Fibroblast of villous mesenchyme (primary cell): ENCODE measurements around the gene HAX1. TPM values are rescaled to one million over a fixed set of nuclear protein-coding genes. Genes with fewer than 3 reads are reported as not detected.

Experiments used
- DNase-seq: peaks from one replicate; pipeline ENCODE4 v3.0.0-alpha.2; 2010; ENCODE audit warnings: low read depth
- H3K4me3 ChIP-seq: 2 replicates; pipeline ENCODE4 v1.5.1; 2011; ENCODE audit warnings: low read depth, mild to moderate bottlenecking, low read length
- total RNA-seq: library from RNA; depleted of rRNA; stranded (reverse); fragments of >200 nt; gene quantifications from 2 replicates; pipeline ENCODE4 v1.2.3, GENCODE V29; 2012
- TF ChIP-seq, protein P1 (sequence below): IDR thresholded peaks from 2 replicates; pipeline ENCODE4 v1.5.1; 2012; ENCODE audit warnings: low read depth, mild to moderate bottlenecking, low read length; ENCODE audit not compliant: insufficient read depth

Gene HAX1
- total RNA-seq, 1 donor = 165 TPM

DNA sequence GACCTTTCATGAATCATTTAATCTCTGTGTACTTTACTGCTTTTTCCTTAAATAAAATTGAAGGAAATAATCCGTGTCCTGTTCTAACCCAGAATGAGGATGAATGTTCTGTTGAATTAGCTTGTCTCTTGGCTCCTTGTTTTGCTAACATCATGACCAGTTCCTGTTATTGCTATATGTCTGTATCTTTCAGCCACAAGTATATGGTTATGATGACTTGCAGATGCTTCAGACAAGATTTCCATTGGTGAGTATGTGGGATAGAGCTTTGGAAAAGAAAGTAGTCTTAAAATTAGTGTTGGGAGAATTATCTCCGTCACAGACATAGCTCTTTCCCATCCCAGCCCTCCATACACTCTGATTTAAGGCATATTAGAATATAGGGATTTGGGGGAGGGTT is 13.6 kb upstream of the HAX1 start:
- TF ChIP-seq, protein P1, sequence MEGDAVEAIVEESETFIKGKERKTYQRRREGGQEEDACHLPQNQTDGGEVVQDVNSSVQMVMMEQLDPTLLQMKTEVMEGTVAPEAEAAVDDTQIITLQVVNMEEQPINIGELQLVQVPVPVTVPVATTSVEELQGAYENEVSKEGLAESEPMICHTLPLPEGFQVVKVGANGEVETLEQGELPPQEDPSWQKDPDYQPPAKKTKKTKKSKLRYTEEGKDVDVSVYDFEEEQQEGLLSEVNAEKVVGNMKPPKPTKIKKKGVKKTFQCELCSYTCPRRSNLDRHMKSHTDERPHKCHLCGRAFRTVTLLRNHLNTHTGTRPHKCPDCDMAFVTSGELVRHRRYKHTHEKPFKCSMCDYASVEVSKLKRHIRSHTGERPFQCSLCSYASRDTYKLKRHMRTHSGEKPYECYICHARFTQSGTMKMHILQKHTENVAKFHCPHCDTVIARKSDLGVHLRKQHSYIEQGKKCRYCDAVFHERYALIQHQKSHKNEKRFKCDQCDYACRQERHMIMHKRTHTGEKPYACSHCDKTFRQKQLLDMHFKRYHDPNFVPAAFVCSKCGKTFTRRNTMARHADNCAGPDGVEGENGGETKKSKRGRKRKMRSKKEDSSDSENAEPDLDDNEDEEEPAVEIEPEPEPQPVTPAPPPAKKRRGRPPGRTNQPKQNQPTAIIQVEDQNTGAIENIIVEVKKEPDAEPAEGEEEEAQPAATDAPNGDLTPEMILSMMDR = no peak
- DNase-seq = no peak
- H3K4me3 ChIP-seq = no peak overlapping the region

DNA sequence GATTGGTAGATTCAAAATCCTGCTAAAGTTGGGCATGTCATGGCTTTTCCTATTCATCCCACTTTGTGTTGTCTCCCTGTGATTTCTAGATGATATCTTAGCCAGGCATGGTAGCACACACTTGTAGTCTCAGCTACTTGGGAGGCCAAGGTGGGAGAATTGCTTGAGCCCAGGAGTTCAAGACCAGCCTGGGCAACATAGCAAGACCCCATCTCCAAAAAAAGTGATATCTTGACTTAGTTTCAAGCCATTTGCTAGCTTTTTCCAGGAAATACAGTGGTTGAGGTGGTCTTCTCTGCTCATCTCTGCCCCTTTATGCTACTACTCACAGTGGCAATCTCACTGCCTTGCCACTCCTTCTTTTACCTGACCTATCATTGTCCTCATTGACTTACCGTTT is 12.3 kb upstream of the HAX1 start:
- TF ChIP-seq, protein P1 = no peak
- no peak overlapping the region for H3K4me3 ChIP-seq
- no peak for DNase-seq

DNA sequence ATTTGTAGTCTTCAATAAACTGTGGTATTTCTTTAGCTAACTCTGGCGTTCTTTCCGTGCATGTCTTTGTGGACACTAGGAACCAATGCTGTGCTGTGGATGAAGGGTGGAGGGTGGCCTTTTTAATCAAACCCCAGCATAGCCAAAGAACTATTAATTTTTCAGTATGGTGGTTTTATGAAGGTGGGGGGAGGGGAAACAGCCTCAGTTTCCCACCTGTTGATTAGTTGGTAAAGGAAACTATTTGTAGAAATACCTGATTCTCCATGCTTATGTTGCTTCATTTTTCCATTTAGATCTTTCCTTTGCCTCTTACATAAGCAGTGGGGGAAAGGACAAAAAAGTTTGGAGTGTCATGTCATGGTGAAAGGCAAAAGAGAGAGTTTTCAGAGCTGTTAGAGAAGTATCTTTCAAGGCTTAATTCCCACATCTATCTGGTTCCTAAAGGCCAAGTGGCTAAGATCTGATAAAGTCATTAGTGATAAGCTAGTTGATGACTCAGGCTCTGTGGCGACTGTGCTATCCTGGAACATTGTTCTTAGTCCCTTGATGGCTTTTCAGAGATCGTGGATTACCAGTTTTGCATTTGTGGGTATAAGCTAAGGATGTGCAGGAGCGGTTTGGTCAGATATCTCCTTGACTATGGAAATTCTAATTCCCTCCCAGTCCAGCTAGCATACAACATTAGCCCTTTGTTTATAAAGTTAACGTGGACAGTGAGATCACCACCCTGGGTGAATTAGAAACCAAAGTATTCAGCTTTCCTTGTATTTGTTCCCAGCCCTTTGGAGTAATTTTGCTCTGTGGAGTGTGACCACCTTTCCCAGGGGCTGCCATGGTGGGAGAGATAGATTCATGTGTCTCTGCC is 8.7 kb upstream of the HAX1 start:
- no peak overlapping the region for H3K4me3 ChIP-seq
- peak; percentile 22 for DNase-seq
- TF ChIP-seq, protein P1 = no peak

DNA sequence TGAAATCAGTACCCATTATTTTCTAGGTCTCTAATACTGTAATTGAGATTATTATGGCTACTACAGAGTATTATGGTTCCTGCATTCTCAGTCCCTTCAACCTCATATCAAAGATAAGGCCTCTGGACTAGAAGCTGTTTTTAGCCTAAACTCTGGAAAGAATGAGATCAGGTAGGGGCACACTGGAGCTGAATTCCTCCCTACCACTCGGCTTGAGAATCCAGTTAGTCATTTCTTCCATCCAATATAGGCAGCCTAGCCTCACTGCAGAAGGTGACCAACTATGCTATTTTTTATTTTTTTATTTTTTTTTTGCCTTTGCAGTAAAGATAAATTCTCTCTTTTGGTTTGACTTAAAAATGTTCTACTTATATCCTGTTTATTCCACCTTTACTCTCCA is 8.0 kb upstream of the HAX1 start:
- TF ChIP-seq, protein P1 = no peak
- no peak for DNase-seq

DNA sequence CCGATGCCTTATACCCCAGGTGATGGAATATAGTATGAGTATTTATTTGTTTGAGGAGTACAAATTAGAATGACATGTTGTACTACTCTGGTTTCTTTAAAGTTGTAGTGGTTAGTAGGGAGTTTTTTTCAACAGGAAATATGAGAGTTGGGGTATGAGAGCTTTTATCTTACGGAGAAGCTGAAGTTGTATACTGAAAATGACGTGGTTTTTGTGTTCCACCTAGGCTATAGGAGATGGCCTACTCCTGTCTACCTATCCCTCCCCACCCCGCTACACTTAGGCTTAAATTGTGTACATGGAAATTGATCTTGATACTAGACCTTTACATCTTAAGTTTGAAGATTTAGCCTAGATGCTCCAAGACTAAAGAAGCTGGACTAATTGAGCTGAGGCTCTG is 6.8 kb upstream of the HAX1 start:
- TF ChIP-seq, protein P1 = no peak
- DNase-seq = no peak
- H3K4me3 ChIP-seq = no peak overlapping the region

More for the DNA sequence above, 8.0 kb upstream of the HAX1 start:
- H3K4me3 ChIP-seq = no peak overlapping the region

DNA sequence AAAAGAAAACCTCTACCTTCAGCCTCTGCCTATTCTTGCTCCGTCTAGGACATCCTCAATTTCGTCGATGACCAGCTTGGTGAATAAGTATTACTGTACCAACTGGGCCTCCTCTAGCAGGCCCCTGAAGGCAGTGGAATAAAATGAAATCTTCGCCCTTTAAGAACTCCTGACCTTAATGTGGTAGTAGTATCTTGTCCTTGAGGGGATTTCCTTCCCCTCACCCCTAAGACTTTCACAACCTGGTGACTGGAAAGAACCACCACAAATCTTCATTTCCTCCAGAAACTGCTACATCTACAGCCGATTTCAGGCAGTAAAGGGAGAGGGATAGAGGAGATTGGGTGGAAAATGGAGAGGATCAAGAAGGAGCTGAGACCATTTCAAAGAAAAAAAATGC is 1.6 kb upstream of the HAX1 start:
- no peak overlapping the region for H3K4me3 ChIP-seq
- TF ChIP-seq, protein P1 = no peak
- no peak for DNase-seq

DNA sequence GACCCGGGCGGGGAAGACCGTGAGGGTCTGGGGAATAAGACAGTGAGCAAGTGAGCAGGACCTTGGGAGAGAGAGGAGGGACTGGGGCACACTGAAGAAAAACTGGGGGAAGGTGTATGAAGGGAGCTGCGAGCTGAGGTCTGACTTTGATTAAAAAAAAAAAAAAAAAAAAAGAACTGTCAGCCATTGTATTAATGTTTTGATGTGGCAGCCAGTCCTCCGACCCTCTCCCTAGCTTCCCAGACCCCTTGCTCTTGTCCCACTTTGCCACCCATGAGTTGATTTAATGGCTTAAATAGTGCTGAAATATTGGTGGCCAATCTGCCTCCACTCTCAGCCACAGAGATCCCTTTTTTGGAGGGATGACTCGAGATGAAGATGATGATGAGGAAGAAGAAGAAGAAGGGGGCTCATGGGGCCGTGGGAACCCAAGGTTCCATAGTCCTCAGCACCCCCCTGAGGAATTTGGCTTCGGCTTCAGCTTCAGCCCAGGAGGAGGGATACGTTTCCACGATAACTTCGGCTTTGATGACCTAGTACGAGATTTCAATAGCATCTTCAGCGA is 652 bp downstream of the HAX1 start:
- DNase-seq = no peak
- TF ChIP-seq, protein P1 = no peak

More for the DNA sequence above, 652 bp downstream of the HAX1 start:
- H3K4me3 ChIP-seq = peak overlapping the region; percentile 81
